Neural cell (in vitro differentiated cells): ENCODE data around the gene ARID3A.

Experiments used
- CTCF ChIP-seq: fragments of 450-650 bp; IDR thresholded peaks from 2 replicates; pipeline ENCODE4 v1.5.1; 2014; ENCODE audit warnings: antibody characterized with exemption, mild to moderate bottlenecking, moderate library complexity; ENCODE audit not compliant: poor library complexity, severe bottlenecking
- EP300 ChIP-seq: fragments of 450-650 bp; conservative IDR thresholded peaks from 2 replicates; pipeline ENCODE4 v1.6.1; 2014; ENCODE audit warnings: antibody characterized with exemption, mild to moderate bottlenecking, moderate library complexity; ENCODE audit not compliant: poor library complexity, severe bottlenecking
- EZH2 ChIP-seq: fragments of 200-600, 300-800 bp; shearing (Covaris generic), sonication (generic); IDR thresholded peaks from 2 replicates; pipeline ENCODE4 v1.6.1; 2014; ENCODE audit warnings: antibody characterized with exemption, low read length, borderline replicate concordance, mild to moderate bottlenecking; ENCODE audit not compliant: insufficient read depth, poor library complexity, severe bottlenecking
- MXI1 ChIP-seq: fragments of 450-650 bp; conservative IDR thresholded peaks from 2 replicates; pipeline ENCODE4 v1.6.1; 2014; ENCODE audit warnings: antibody characterized with exemption, mild to moderate bottlenecking; ENCODE audit not compliant: poor library complexity, severe bottlenecking
- POLR2AphosphoS5 ChIP-seq: IDR thresholded peaks from 2 replicates; pipeline ENCODE4 v1.6.1; 2012
- RAD21 ChIP-seq: fragments of 450-650 bp; conservative IDR thresholded peaks from 2 replicates; pipeline ENCODE4 v1.6.1; 2014; ENCODE audit warnings: antibody characterized with exemption, mild to moderate bottlenecking, moderate library complexity
- REST ChIP-seq: IDR thresholded peaks from 2 replicates; pipeline ENCODE4 v1.6.1; 2012; ENCODE audit warnings: borderline replicate concordance
- TAF1 ChIP-seq: IDR thresholded peaks from 2 replicates; pipeline ENCODE4 v1.6.1; 2012; ENCODE audit warnings: low read depth

GRCh38 chr19:952680-953444 is 27.0 kb downstream of the ARID3A start:
- TF ChIP-seq CTCF = no peak
- TF ChIP-seq REST = no peak
- TF ChIP-seq EZH2 = no peak
- TF ChIP-seq EP300 = no peak
- TF ChIP-seq MXI1 = no peak
- no peak for TF ChIP-seq POLR2AphosphoS5
- no peak for TF ChIP-seq TAF1
- no peak for TF ChIP-seq RAD21
